PC-9 (cell line): Measurements from ENCODE around the gene JDP2.

Experiments
- EZH2 ChIP-seq: fragments of 200-600 bp; sonication (generic); IDR thresholded peaks from 2 replicates; pipeline ENCODE4 v1.8.0; 2017; ENCODE audit warnings: antibody characterized with exemption, low read depth
- TF ChIP-seq, protein P1 (sequence below): fragments of 200-600 bp; sonication (generic); conservative IDR thresholded peaks from 2 replicates; pipeline ENCODE4 v1.6.1; 2017; ENCODE audit warnings: mixed run types, antibody characterized with exemption, mild to moderate bottlenecking, moderate library complexity

DNA sequence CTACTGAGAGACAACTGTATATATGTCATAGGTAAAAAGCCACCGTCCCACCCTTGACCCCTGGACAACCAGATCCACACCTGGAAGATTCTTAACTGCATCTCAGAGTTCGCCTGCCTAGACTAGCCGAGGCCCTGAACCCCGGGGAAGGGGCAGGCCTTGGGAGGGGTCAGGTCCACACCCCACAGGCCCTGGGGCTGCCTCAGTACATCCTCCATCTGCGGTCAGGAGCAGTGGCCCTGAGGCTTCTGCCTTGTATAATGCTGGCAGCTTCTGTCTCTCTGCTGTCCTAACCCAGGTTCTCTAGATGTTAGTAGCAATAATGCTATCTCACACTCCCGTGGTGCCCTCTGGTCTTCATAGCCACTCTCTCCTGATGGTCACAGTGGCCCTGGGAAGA is 36.8 kb downstream of the JDP2 start:
- TF ChIP-seq, protein P1, sequence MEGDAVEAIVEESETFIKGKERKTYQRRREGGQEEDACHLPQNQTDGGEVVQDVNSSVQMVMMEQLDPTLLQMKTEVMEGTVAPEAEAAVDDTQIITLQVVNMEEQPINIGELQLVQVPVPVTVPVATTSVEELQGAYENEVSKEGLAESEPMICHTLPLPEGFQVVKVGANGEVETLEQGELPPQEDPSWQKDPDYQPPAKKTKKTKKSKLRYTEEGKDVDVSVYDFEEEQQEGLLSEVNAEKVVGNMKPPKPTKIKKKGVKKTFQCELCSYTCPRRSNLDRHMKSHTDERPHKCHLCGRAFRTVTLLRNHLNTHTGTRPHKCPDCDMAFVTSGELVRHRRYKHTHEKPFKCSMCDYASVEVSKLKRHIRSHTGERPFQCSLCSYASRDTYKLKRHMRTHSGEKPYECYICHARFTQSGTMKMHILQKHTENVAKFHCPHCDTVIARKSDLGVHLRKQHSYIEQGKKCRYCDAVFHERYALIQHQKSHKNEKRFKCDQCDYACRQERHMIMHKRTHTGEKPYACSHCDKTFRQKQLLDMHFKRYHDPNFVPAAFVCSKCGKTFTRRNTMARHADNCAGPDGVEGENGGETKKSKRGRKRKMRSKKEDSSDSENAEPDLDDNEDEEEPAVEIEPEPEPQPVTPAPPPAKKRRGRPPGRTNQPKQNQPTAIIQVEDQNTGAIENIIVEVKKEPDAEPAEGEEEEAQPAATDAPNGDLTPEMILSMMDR: no peak
- no peak for TF ChIP-seq EZH2
